GM23338 (cell line): ENCODE results near the gene PATE3. TPM values are rescaled to one million over a fixed set of nuclear protein-coding genes. Genes with fewer than 3 reads are reported as not detected.

ENCODE experiments used
- ATAC-seq: fragments of 200-7000 bp; cut with Tn5 transposase; 3 replicates; pipeline ENCODE4 v1.9.1; 2020
- DNase-seq: peaks from one replicate; pipeline ENCODE4 v3.0.0-alpha.2; 2015; ENCODE audit warnings: low spot score
- H2AFZ ChIP-seq: fragments of 200-600 bp; sonication (generic); 2 replicates; pipeline ENCODE4 v1.8.0; 2016; ENCODE audit warnings: antibody characterized with exemption, mild to moderate bottlenecking, moderate library complexity
- H3F3A ChIP-seq: fragments of 200-600 bp; sonication (generic); replicated peaks from 2 replicates; pipeline ENCODE4 v1.8.0; 2017; ENCODE audit warnings: antibody characterized with exemption, mixed run types, low read depth
- H3K27ac ChIP-seq: fragments of 200-600 bp; sonication (generic); 2 replicates; pipeline ENCODE4 v1.6.1; 2016; ENCODE audit warnings: low read depth
- H3K27me3 ChIP-seq: fragments of 200-600 bp; sonication (generic); 2 replicates; pipeline ENCODE4 v1.8.0; 2016; ENCODE audit warnings: mild to moderate bottlenecking, mixed run types, moderate library complexity; ENCODE audit not compliant: insufficient read depth
- H3K36me3 ChIP-seq: fragments of 200-600 bp; sonication (generic); 2 replicates; pipeline ENCODE4 v1.8.0; 2016; ENCODE audit warnings: mild to moderate bottlenecking; ENCODE audit not compliant: insufficient read depth
- H3K4me1 ChIP-seq: fragments of 200-600 bp; sonication (generic); 2 replicates; pipeline ENCODE4 v1.8.0; 2016; ENCODE audit warnings: mild to moderate bottlenecking, moderate library complexity; ENCODE audit not compliant: insufficient read depth
- H3K4me2 ChIP-seq: fragments of 200-600 bp; sonication (generic); 2 replicates; pipeline ENCODE4 v1.7.1; 2017; ENCODE audit warnings: mixed run types
- H3K4me3 ChIP-seq: fragments of 200-600 bp; sonication (generic); 2 replicates; pipeline ENCODE4 v1.6.1; 2016; ENCODE audit warnings: mixed run types
- H3K79me2 ChIP-seq: fragments of 200-600 bp; sonication (generic); replicated peaks from 2 replicates; pipeline ENCODE4 v1.8.0; 2017; ENCODE audit warnings: mild to moderate bottlenecking; ENCODE audit not compliant: insufficient read depth
- H3K9me2 ChIP-seq: fragments of 200-600 bp; sonication (generic); 2 replicates; pipeline ENCODE4 v1.8.0; 2017; ENCODE audit not compliant: insufficient read depth
- H4K20me1 ChIP-seq: fragments of 200-600 bp; sonication (generic); replicated peaks from 2 replicates; pipeline ENCODE4 v1.8.0; 2017; ENCODE audit warnings: mild to moderate bottlenecking; ENCODE audit not compliant: insufficient read depth
- H3K27ac Mint-ChIP-seq: 2 replicates; pipeline ENCODE4 v1.8.0; 2020; ENCODE audit warnings: inconsistent platforms, mild to moderate bottlenecking, moderate library complexity, mixed read lengths
- H3K27me3 Mint-ChIP-seq: 3 replicates; pipeline ENCODE4 v1.8.0; 2022; ENCODE audit warnings: low read depth, mild to moderate bottlenecking, moderate library complexity, mixed read lengths, inconsistent platforms; ENCODE audit not compliant: insufficient read depth, poor library complexity
- H3K36me3 Mint-ChIP-seq: 3 replicates; pipeline ENCODE4 v1.8.0; 2021; ENCODE audit warnings: low read depth, mild to moderate bottlenecking, inconsistent platforms, moderate library complexity, mixed read lengths
- H3K4me1 Mint-ChIP-seq: 3 replicates; pipeline ENCODE4 v1.8.0; 2020; ENCODE audit warnings: mild to moderate bottlenecking, inconsistent platforms, mixed read lengths
- H3K4me3 Mint-ChIP-seq: 3 replicates; pipeline ENCODE4 v1.8.0; 2021; ENCODE audit warnings: moderate library complexity, mild to moderate bottlenecking, inconsistent platforms, mixed read lengths
- H3K9me3 Mint-ChIP-seq: 3 replicates; pipeline ENCODE4 v1.8.0; 2020; ENCODE audit warnings: moderate library complexity, mild to moderate bottlenecking, inconsistent platforms, mixed read lengths
- CTCF ChIP-seq, 2 experiments: fragments of 200-600 bp in 1 of 2; sonication (generic) in 1 of 2; conservative IDR thresholded peaks; 2 replicates each; pipeline versions ENCODE4 v1.5.1 to v1.6.1; 2016 to 2017; ENCODE audit warnings: antibody characterized with exemption in 2 of 2, low read depth in 2 of 2, mild to moderate bottlenecking in 2 of 2, moderate library complexity in 1 of 2
- JUNB ChIP-seq: IDR thresholded peaks from one replicate; pipeline ENCODE4 v1.6.1; 2016; ENCODE audit warnings: antibody characterized with exemption; ENCODE audit not compliant: unreplicated experiment
- NANOG ChIP-seq: IDR thresholded peaks from 2 replicates; pipeline ENCODE4 v1.6.1; 2016; ENCODE audit warnings: antibody characterized with exemption, borderline replicate concordance
- STAT1 ChIP-seq: IDR thresholded peaks from one replicate; pipeline ENCODE4 v1.6.1; 2016; ENCODE audit warnings: antibody characterized with exemption; ENCODE audit not compliant: unreplicated experiment
- ZNF331 ChIP-seq: fragments of 250-450 bp; sonication (Bioruptor Pico); IDR thresholded peaks from 2 replicates; pipeline ENCODE4 v1.5.0; 2020; ENCODE audit warnings: low read depth, mild to moderate bottlenecking, moderate library complexity
- ZNF462 ChIP-seq: fragments of 250-450 bp; sonication (Bioruptor Pico); IDR thresholded peaks from 2 replicates; pipeline ENCODE4 v1.5.0; 2020; ENCODE audit warnings: mild to moderate bottlenecking, moderate library complexity
- polyA plus RNA-seq: library from polyadenylated mRNA; unstranded; fragments of >200 nt; fragmentation: Nextera tagmentation; extraction: Ambion mirVana; gene quantifications from 2 replicates; pipeline ENCODE4 v1.2.1, GENCODE V29; 2016
- total RNA-seq: library from RNA; depleted of rRNA; stranded (reverse); fragments of >200 nt; shearing (Covaris generic); gene quantifications from 2 replicates; pipeline ENCODE4 v1.2.3, GENCODE V29; 2014
- TF ChIP-seq, protein P1 (sequence below): IDR thresholded peaks from 2 replicates; pipeline ENCODE4 v1.6.1; 2016; ENCODE audit warnings: antibody characterized with exemption

The PATE3 gene
- total and polyA plus RNA-seq, 2 experiments from 2014 or later, result not detected

GRCh38 chr11:125784678-125785077 lies 3.2 kb upstream of the PATE3 start:
- no peaks in the 10 kb centered on the region for H3F3A ChIP-seq
- H3K79me2 ChIP-seq, result no peaks in the 10 kb centered on the region
- H3K27me3 ChIP-seq, result no peaks in the 10 kb centered on the region; the same call in 1 of the 2 replicates
- H3K36me3 ChIP-seq, result no peaks in the 10 kb centered on the region
- Mint-ChIP-seq H3K4me3 (no peak overlapping the region), H3K4me1 (no peaks in the 10 kb centered on the region), H3K36me3 (no peaks in the 10 kb centered on the region), H3K9me3 (peaks cover 7% of the 10 kb centered on the region; the same call in 2 of the 3 replicates), H3K27ac (no peak overlapping the region), H3K27me3 (no peaks in the 10 kb centered on the region)
- peaks cover 16% of the 10 kb centered on the region for H3K9me2 ChIP-seq
- H3K4me1 ChIP-seq, result no peaks in the 10 kb centered on the region
- H3K4me3 ChIP-seq, result no peak overlapping the region
- H4K20me1 ChIP-seq, result no peaks in the 10 kb centered on the region
- no peak for ATAC-seq
- TF ChIP-seq NANOG, result no peak
- TF ChIP-seq ZNF462 (CRISPR knock-in tag), result no peak
- no peak for TF ChIP-seq JUNB
- no peak for TF ChIP-seq STAT1
- TF ChIP-seq ZNF331 (CRISPR knock-in tag), result no peak
- TF ChIP-seq, protein P1, sequence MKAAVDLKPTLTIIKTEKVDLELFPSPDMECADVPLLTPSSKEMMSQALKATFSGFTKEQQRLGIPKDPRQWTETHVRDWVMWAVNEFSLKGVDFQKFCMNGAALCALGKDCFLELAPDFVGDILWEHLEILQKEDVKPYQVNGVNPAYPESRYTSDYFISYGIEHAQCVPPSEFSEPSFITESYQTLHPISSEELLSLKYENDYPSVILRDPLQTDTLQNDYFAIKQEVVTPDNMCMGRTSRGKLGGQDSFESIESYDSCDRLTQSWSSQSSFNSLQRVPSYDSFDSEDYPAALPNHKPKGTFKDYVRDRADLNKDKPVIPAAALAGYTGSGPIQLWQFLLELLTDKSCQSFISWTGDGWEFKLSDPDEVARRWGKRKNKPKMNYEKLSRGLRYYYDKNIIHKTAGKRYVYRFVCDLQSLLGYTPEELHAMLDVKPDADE, result no peak
- TF ChIP-seq CTCF (conservative IDR thresholded peaks at IDR 0.05; ENCODE audit: low read depth in 2 of 2), result no peak
- DNase-seq, result no peak
- H3K27ac ChIP-seq, result no peak overlapping the region
- H2AFZ ChIP-seq, result no peak overlapping the region
- H3K4me2 ChIP-seq, result no peak overlapping the region
